ENCODE data around the gene RNF217. TPM values are rescaled to one million over a fixed set of nuclear protein-coding genes. Genes with fewer than 3 reads are reported as not detected.

RNF217 gene
- total and polyA plus RNA-seq, 8 donors: 1.9 to 32.7 (median 11.2) TPM

DNA sequence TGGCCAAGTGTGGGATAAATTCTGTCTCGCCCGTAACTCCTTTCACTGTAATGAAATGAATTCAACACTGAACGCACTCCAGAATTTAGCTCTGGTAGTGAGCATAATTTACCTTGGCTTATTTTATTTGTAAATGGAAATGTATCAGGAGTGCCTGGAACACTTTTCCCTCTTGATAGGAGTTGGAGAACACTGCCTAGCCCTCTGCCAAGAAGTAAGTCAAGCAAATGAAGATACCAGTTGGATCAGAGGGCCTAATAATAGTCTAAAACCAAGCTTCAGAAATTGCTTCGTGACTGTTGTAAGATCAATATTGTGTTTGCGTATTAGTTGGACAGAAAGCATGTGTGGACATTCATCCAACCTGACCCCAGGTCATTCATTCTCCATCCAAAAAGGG is 126.7 kb downstream of the RNF217 start:
- intact Hi-C loops (cut with DNase I; ENCODE audit: low total_unique reads): no loop called here
- WGBS, 5 donors: 38 to 85% (median 54%) methylated on average over 5 of the region's 5 CpGs
- Histone ChIP-seq H3K4me3 (no peak overlapping the region), H3K4me1 (no peaks in the 10 kb centered on the region), H3K27ac (no peak overlapping the region), H3K27me3 (no peaks in the 10 kb centered on the region), H3K9me3 (no peaks in the 10 kb centered on the region), H3K36me3 (peaks cover 0 to 4% (median 0%) of the 10 kb centered on the region in 4 donors)
- TF ChIP-seq EP300 (IDR thresholded peaks at IDR 0.05): no peak
- no peak for DNase-seq

DNA sequence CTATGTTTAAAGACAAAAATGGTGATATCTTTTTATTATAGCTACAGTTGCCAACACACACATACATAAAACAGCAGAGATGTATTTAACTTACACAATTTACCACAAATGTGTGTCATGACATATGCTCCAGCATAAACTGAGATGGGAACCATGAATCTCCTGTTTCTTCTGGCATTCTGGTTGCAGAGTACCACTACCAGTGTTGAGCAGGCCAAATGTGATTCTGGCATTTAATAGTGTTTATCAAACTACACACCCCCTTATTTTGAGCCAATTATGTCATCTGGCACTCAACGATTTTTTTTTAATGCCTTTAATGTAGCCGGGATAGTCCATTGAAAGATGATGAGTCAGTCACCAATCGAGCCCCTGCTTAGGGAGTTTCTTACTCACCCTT is 132.3 kb downstream of the RNF217 start:
- intact Hi-C loops (cut with DNase I; ENCODE audit: low total_unique reads): no loop called here
- WGBS, 5 donors: 50 to 71% (median 56%) methylated on average over 3 of the region's 3 CpGs
- no peaks in the 10 kb centered on the region for H3K27me3 ChIP-seq
- peaks cover 0 to 6% (median 3%) of the 10 kb centered on the region in 4 donors for H3K4me1 ChIP-seq
- no peak overlapping the region for H3K27ac ChIP-seq
- H3K9me3 ChIP-seq: no peaks in the 10 kb centered on the region
- no peak for TF ChIP-seq POLR2A (IDR thresholded peaks at IDR 0.05)
- no peaks in the 10 kb centered on the region for H3K36me3 ChIP-seq
- no peak overlapping the region for H3K4me3 ChIP-seq
- DNase-seq: no peak

DNA sequence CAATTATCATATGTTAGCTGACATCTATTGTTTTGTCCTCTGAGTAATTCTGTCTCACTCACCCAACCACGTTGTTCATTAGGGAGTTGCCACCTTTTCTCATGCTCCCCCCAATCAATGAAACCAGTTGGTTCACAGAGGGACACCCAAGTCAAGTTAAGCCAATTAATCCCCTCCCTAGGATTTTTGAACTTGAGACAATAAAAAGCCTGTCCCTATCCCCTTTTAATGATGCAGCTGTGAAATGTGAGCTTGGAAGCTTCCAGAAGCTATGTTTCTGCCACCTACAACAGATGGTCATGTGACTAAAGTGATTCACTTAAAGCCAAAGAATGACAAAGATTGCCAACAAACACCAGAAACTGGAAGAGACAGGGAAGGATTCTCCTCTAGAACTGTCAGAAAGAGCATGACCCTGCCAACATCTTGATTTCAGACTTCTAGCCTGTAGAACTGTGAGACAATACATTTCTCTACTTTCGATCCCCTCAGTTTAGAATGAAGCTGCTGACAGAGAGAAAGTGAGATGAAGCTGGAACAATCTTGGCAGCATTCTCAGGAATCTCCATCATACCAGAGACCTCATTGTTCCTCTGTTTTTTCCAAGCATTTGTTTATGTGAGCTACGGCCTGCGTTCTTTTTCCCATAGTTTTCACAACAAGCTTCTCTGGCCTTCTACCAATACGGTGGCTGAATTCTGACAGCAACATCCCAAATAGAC is 133.5 kb downstream of the RNF217 start:
- DNase-seq: peak in 1 of 2 donors; percentile 41
- no peaks in the 10 kb centered on the region for H3K9me3 ChIP-seq
- H3K27ac ChIP-seq: peak overlapping the region in 1 of 5 donors; percentile 3
- no peak overlapping the region for H3K4me3 ChIP-seq
- intact Hi-C loops (cut with DNase I; ENCODE audit: low total_unique reads): no loop called here
- H3K4me1 ChIP-seq: peaks cover 0 to 10% (median 7%) of the 10 kb centered on the region in 4 donors
- H3K27me3 ChIP-seq: no peaks in the 10 kb centered on the region
- TF ChIP-seq POLR2A (IDR thresholded peaks at IDR 0.05) (no peak), EP300 (IDR thresholded peaks at IDR 0.05) (no peak), POLR2AphosphoS5 (IDR thresholded peaks at IDR 0.05) (no peak)
- TF ChIP-seq, protein P1, sequence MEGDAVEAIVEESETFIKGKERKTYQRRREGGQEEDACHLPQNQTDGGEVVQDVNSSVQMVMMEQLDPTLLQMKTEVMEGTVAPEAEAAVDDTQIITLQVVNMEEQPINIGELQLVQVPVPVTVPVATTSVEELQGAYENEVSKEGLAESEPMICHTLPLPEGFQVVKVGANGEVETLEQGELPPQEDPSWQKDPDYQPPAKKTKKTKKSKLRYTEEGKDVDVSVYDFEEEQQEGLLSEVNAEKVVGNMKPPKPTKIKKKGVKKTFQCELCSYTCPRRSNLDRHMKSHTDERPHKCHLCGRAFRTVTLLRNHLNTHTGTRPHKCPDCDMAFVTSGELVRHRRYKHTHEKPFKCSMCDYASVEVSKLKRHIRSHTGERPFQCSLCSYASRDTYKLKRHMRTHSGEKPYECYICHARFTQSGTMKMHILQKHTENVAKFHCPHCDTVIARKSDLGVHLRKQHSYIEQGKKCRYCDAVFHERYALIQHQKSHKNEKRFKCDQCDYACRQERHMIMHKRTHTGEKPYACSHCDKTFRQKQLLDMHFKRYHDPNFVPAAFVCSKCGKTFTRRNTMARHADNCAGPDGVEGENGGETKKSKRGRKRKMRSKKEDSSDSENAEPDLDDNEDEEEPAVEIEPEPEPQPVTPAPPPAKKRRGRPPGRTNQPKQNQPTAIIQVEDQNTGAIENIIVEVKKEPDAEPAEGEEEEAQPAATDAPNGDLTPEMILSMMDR (IDR thresholded peaks at IDR 0.05): no peak
- H3K36me3 ChIP-seq: no peaks in the 10 kb centered on the region
- 65 to 79% (median 74%) methylated on average over 5 of the region's 5 CpGs for WGBS, 5 donors

DNA sequence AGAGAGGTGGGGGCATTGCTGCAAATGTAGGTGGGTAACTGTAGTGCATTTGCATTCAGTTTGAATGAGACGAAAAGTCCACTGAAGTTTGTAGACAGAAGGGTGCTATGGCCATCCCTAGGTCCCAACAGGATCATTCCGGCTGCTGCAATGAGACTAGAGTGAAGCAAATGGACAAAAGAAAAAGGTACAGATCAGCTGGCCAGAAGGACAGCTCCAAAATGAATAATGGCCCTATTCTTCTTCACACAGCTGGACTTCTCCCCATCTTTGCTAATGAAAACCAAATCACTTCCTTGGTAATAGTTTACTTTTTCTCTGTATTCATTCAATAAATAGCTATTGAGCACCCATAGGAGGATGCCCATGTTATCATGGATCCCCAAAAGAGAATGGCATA is 134.9 kb downstream of the RNF217 start:
- intact Hi-C loops (cut with DNase I; ENCODE audit: low total_unique reads): no loop called here

DNA sequence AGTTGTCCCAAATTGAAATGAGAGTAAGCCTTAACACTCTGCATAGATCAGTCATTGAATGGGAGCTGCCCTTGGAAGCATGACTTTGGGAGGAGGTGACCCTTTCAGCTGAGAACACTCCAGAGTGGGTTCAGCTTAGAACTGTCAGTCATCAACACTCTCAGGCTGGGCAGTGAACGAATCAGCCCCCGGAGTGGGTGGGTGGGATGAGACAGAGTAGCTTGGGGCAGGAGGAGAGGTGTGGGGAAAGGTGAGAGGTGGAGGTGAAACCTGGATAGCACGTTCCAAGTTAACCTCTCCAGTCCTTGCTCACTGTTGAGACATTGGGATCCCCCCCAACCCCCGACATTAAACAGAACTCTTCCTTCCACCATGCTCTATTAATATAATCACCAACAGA is 136.0 kb downstream of the RNF217 start:
- no peak overlapping the region for H3K27ac ChIP-seq
- intact Hi-C loops (cut with DNase I; ENCODE audit: low total_unique reads): no loop called here
- H3K36me3 ChIP-seq: no peaks in the 10 kb centered on the region
- H3K4me1 ChIP-seq: peaks cover 0 to 18% (median 10%) of the 10 kb centered on the region in 4 donors
- 79 to 94% (median 84%) methylated on average over 4 of the region's 4 CpGs for WGBS, 5 donors
- no peaks in the 10 kb centered on the region for H3K9me3 ChIP-seq
- H3K4me3 ChIP-seq: no peak overlapping the region
- no peaks in the 10 kb centered on the region for H3K27me3 ChIP-seq
- no peak for DNase-seq
- TF ChIP-seq EP300 (IDR thresholded peaks at IDR 0.05): no peak
- no peak for TF ChIP-seq POLR2A (IDR thresholded peaks at IDR 0.05)
- TF ChIP-seq POLR2AphosphoS5 (IDR thresholded peaks at IDR 0.05): no peak
- TF ChIP-seq, protein P1 (IDR thresholded peaks at IDR 0.05): no peak

More for the DNA sequence above, 134.9 kb downstream of the RNF217 start:
- Histone ChIP-seq H3K27me3 (no peaks in the 10 kb centered on the region), H3K9me3 (no peaks in the 10 kb centered on the region), H3K4me3 (no peak overlapping the region), H3K27ac (no peak overlapping the region), H3K36me3 (no peaks in the 10 kb centered on the region), H3K4me1 (peaks cover 0 to 14% (median 10%) of the 10 kb centered on the region in 4 donors)
- TF ChIP-seq, protein P1 (IDR thresholded peaks at IDR 0.05): no peak
- TF ChIP-seq POLR2A (IDR thresholded peaks at IDR 0.05) (no peak), EP300 (IDR thresholded peaks at IDR 0.05) (no peak), POLR2AphosphoS5 (IDR thresholded peaks at IDR 0.05) (no peak)
- no peak for DNase-seq
- 60 to 84% (median 72%) methylated on average over 2 of the region's 2 CpGs for WGBS, 5 donors
